GM23338 (cell line): ENCODE results near the gene JOSD1. TPM values are rescaled to one million over a fixed set of nuclear protein-coding genes. Genes with fewer than 3 reads are reported as not detected.

Experiments used
- ATAC-seq: fragments of 200-7000 bp; cut with Tn5 transposase; 3 replicates; pipeline ENCODE4 v1.9.1; 2020
- DNase-seq: peaks from one replicate; pipeline ENCODE4 v3.0.0-alpha.2; 2015; ENCODE audit warnings: low spot score
- H2AFZ ChIP-seq: fragments of 200-600 bp; sonication (generic); 2 replicates; pipeline ENCODE4 v1.8.0; 2016; ENCODE audit warnings: antibody characterized with exemption, mild to moderate bottlenecking, moderate library complexity
- H3F3A ChIP-seq: fragments of 200-600 bp; sonication (generic); replicated peaks from 2 replicates; pipeline ENCODE4 v1.8.0; 2017; ENCODE audit warnings: antibody characterized with exemption, mixed run types, low read depth
- H3K27ac ChIP-seq: fragments of 200-600 bp; sonication (generic); 2 replicates; pipeline ENCODE4 v1.6.1; 2016; ENCODE audit warnings: low read depth
- H3K27me3 ChIP-seq: fragments of 200-600 bp; sonication (generic); 2 replicates; pipeline ENCODE4 v1.8.0; 2016; ENCODE audit warnings: mild to moderate bottlenecking, mixed run types, moderate library complexity; ENCODE audit not compliant: insufficient read depth
- H3K36me3 ChIP-seq: fragments of 200-600 bp; sonication (generic); 2 replicates; pipeline ENCODE4 v1.8.0; 2016; ENCODE audit warnings: mild to moderate bottlenecking; ENCODE audit not compliant: insufficient read depth
- H3K4me1 ChIP-seq: fragments of 200-600 bp; sonication (generic); 2 replicates; pipeline ENCODE4 v1.8.0; 2016; ENCODE audit warnings: mild to moderate bottlenecking, moderate library complexity; ENCODE audit not compliant: insufficient read depth
- H3K4me2 ChIP-seq: fragments of 200-600 bp; sonication (generic); 2 replicates; pipeline ENCODE4 v1.7.1; 2017; ENCODE audit warnings: mixed run types
- H3K4me3 ChIP-seq: fragments of 200-600 bp; sonication (generic); 2 replicates; pipeline ENCODE4 v1.6.1; 2016; ENCODE audit warnings: mixed run types
- H3K79me2 ChIP-seq: fragments of 200-600 bp; sonication (generic); replicated peaks from 2 replicates; pipeline ENCODE4 v1.8.0; 2017; ENCODE audit warnings: mild to moderate bottlenecking; ENCODE audit not compliant: insufficient read depth
- H3K9me2 ChIP-seq: fragments of 200-600 bp; sonication (generic); 2 replicates; pipeline ENCODE4 v1.8.0; 2017; ENCODE audit not compliant: insufficient read depth
- H4K20me1 ChIP-seq: fragments of 200-600 bp; sonication (generic); replicated peaks from 2 replicates; pipeline ENCODE4 v1.8.0; 2017; ENCODE audit warnings: mild to moderate bottlenecking; ENCODE audit not compliant: insufficient read depth
- H3K27ac Mint-ChIP-seq: 2 replicates; pipeline ENCODE4 v1.8.0; 2020; ENCODE audit warnings: inconsistent platforms, mild to moderate bottlenecking, moderate library complexity, mixed read lengths
- H3K27me3 Mint-ChIP-seq: 3 replicates; pipeline ENCODE4 v1.8.0; 2022; ENCODE audit warnings: low read depth, mild to moderate bottlenecking, moderate library complexity, mixed read lengths, inconsistent platforms; ENCODE audit not compliant: insufficient read depth, poor library complexity
- H3K36me3 Mint-ChIP-seq: 3 replicates; pipeline ENCODE4 v1.8.0; 2021; ENCODE audit warnings: low read depth, mild to moderate bottlenecking, inconsistent platforms, moderate library complexity, mixed read lengths
- H3K4me1 Mint-ChIP-seq: 3 replicates; pipeline ENCODE4 v1.8.0; 2020; ENCODE audit warnings: mild to moderate bottlenecking, inconsistent platforms, mixed read lengths
- H3K4me3 Mint-ChIP-seq: 3 replicates; pipeline ENCODE4 v1.8.0; 2021; ENCODE audit warnings: moderate library complexity, mild to moderate bottlenecking, inconsistent platforms, mixed read lengths
- H3K9me3 Mint-ChIP-seq: 3 replicates; pipeline ENCODE4 v1.8.0; 2020; ENCODE audit warnings: moderate library complexity, mild to moderate bottlenecking, inconsistent platforms, mixed read lengths
- ETS1 ChIP-seq: IDR thresholded peaks from 2 replicates; pipeline ENCODE4 v1.6.1; 2016; ENCODE audit warnings: antibody characterized with exemption
- EZH2 ChIP-seq: fragments of 200-600 bp; sonication (generic); IDR thresholded peaks from one replicate; pipeline ENCODE4 v1.8.0; 2017; ENCODE audit warnings: antibody characterized with exemption, mild to moderate bottlenecking, low read depth; ENCODE audit not compliant: unreplicated experiment
- EZH2phosphoT487 ChIP-seq: fragments of 200-600 bp; sonication (generic); IDR thresholded peaks from one replicate; pipeline ENCODE4 v1.8.1; 2018; ENCODE audit warnings: antibody characterized with exemption; ENCODE audit not compliant: unreplicated experiment
- JUNB ChIP-seq: IDR thresholded peaks from one replicate; pipeline ENCODE4 v1.6.1; 2016; ENCODE audit warnings: antibody characterized with exemption; ENCODE audit not compliant: unreplicated experiment
- POLR2AphosphoS5 ChIP-seq: IDR thresholded peaks from 2 replicates; pipeline ENCODE4 v1.6.1; 2016; ENCODE audit warnings: antibody characterized with exemption, low read depth
- ZNF114 ChIP-seq: fragments of 250-450 bp; sonication (Bioruptor Pico); IDR thresholded peaks from 2 replicates; pipeline ENCODE4 v1.5.0; 2020; ENCODE audit warnings: mild to moderate bottlenecking, moderate library complexity
- ZNF462 ChIP-seq: fragments of 250-450 bp; sonication (Bioruptor Pico); IDR thresholded peaks from 2 replicates; pipeline ENCODE4 v1.5.0; 2020; ENCODE audit warnings: mild to moderate bottlenecking, moderate library complexity
- polyA plus RNA-seq: library from polyadenylated mRNA; unstranded; fragments of >200 nt; fragmentation: Nextera tagmentation; extraction: Ambion mirVana; gene quantifications from 2 replicates; pipeline ENCODE4 v1.2.1, GENCODE V29; 2016
- total RNA-seq: library from RNA; depleted of rRNA; stranded (reverse); fragments of >200 nt; shearing (Covaris generic); gene quantifications from 2 replicates; pipeline ENCODE4 v1.2.3, GENCODE V29; 2014
- TF ChIP-seq, protein P1 (sequence below): IDR thresholded peaks from one replicate; pipeline ENCODE4 v1.6.1; 2018; ENCODE audit warnings: antibody characterized with exemption; ENCODE audit not compliant: unreplicated experiment

JOSD1 gene
- total and polyA plus RNA-seq, 2 experiments from 2014 or later: 4.6 to 19.7 TPM

- H3K36me3 Mint-ChIP-seq: peaks cover 71% of the 10 kb centered on the region
- DNase-seq: no peak
- H3K79me2 ChIP-seq: peaks cover 4% of the 10 kb centered on the region
- no peaks in the 10 kb centered on the region for H3K4me1 ChIP-seq
- peaks cover 10% of the 10 kb centered on the region for H3K27me3 Mint-ChIP-seq
- H3K4me1 Mint-ChIP-seq: peaks cover 7% of the 10 kb centered on the region
- H3F3A ChIP-seq: no peaks in the 10 kb centered on the region
- no peak overlapping the region for H3K4me3 ChIP-seq
- H3K27ac Mint-ChIP-seq: no peak overlapping the region
- TF ChIP-seq POLR2AphosphoS5 (no peak), ZNF462 (no peak), ZNF114 (CRISPR knock-in tag) (no peak), JUNB (no peak), EZH2phosphoT487 (no peak), ETS1 (no peak), EZH2 (no peak)
- TF ChIP-seq, protein P1, sequence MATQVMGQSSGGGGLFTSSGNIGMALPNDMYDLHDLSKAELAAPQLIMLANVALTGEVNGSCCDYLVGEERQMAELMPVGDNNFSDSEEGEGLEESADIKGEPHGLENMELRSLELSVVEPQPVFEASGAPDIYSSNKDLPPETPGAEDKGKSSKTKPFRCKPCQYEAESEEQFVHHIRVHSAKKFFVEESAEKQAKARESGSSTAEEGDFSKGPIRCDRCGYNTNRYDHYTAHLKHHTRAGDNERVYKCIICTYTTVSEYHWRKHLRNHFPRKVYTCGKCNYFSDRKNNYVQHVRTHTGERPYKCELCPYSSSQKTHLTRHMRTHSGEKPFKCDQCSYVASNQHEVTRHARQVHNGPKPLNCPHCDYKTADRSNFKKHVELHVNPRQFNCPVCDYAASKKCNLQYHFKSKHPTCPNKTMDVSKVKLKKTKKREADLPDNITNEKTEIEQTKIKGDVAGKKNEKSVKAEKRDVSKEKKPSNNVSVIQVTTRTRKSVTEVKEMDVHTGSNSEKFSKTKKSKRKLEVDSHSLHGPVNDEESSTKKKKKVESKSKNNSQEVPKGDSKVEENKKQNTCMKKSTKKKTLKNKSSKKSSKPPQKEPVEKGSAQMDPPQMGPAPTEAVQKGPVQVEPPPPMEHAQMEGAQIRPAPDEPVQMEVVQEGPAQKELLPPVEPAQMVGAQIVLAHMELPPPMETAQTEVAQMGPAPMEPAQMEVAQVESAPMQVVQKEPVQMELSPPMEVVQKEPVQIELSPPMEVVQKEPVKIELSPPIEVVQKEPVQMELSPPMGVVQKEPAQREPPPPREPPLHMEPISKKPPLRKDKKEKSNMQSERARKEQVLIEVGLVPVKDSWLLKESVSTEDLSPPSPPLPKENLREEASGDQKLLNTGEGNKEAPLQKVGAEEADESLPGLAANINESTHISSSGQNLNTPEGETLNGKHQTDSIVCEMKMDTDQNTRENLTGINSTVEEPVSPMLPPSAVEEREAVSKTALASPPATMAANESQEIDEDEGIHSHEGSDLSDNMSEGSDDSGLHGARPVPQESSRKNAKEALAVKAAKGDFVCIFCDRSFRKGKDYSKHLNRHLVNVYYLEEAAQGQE: no peak
- H3K27ac ChIP-seq: no peak overlapping the region
- H3K4me2 ChIP-seq: no peak overlapping the region
- H3K36me3 ChIP-seq: peaks cover 41% of the 10 kb centered on the region
- H2AFZ ChIP-seq: no peak overlapping the region
- H3K9me3 Mint-ChIP-seq: no peaks in the 10 kb centered on the region
- H3K4me3 Mint-ChIP-seq: no peak overlapping the region
- no peaks in the 10 kb centered on the region for H3K9me2 ChIP-seq
- peaks cover 14% of the 10 kb centered on the region; the same call in 1 of the 2 replicates for H4K20me1 ChIP-seq
- no peaks in the 10 kb centered on the region for H3K27me3 ChIP-seq
- ATAC-seq: no peak
Observed at GRCh38 chr22:38720350-38720749, 19.6 kb upstream of the JOSD1 start.
